GM23338 (cell line): Measurements from ENCODE around the gene MKX. TPM values are rescaled to one million over a fixed set of nuclear protein-coding genes. Genes with fewer than 3 reads are reported as not detected.

Experiments
- ATAC-seq: fragments of 200-7000 bp; cut with Tn5 transposase; 3 replicates; pipeline ENCODE4 v1.9.1; 2020
- DNase-seq: peaks from one replicate; pipeline ENCODE4 v3.0.0-alpha.2; 2015; ENCODE audit warnings: low spot score
- H2AFZ ChIP-seq: fragments of 200-600 bp; sonication (generic); 2 replicates; pipeline ENCODE4 v1.8.0; 2016; ENCODE audit warnings: antibody characterized with exemption, mild to moderate bottlenecking, moderate library complexity
- H3F3A ChIP-seq: fragments of 200-600 bp; sonication (generic); replicated peaks from 2 replicates; pipeline ENCODE4 v1.8.0; 2017; ENCODE audit warnings: antibody characterized with exemption, mixed run types, low read depth
- H3K27ac ChIP-seq: fragments of 200-600 bp; sonication (generic); 2 replicates; pipeline ENCODE4 v1.6.1; 2016; ENCODE audit warnings: low read depth
- H3K27me3 ChIP-seq: fragments of 200-600 bp; sonication (generic); 2 replicates; pipeline ENCODE4 v1.8.0; 2016; ENCODE audit warnings: mild to moderate bottlenecking, mixed run types, moderate library complexity; ENCODE audit not compliant: insufficient read depth
- H3K36me3 ChIP-seq: fragments of 200-600 bp; sonication (generic); 2 replicates; pipeline ENCODE4 v1.8.0; 2016; ENCODE audit warnings: mild to moderate bottlenecking; ENCODE audit not compliant: insufficient read depth
- H3K4me1 ChIP-seq: fragments of 200-600 bp; sonication (generic); 2 replicates; pipeline ENCODE4 v1.8.0; 2016; ENCODE audit warnings: mild to moderate bottlenecking, moderate library complexity; ENCODE audit not compliant: insufficient read depth
- H3K4me2 ChIP-seq: fragments of 200-600 bp; sonication (generic); 2 replicates; pipeline ENCODE4 v1.7.1; 2017; ENCODE audit warnings: mixed run types
- H3K4me3 ChIP-seq: fragments of 200-600 bp; sonication (generic); 2 replicates; pipeline ENCODE4 v1.6.1; 2016; ENCODE audit warnings: mixed run types
- H3K79me2 ChIP-seq: fragments of 200-600 bp; sonication (generic); replicated peaks from 2 replicates; pipeline ENCODE4 v1.8.0; 2017; ENCODE audit warnings: mild to moderate bottlenecking; ENCODE audit not compliant: insufficient read depth
- H3K9me2 ChIP-seq: fragments of 200-600 bp; sonication (generic); 2 replicates; pipeline ENCODE4 v1.8.0; 2017; ENCODE audit not compliant: insufficient read depth
- H4K20me1 ChIP-seq: fragments of 200-600 bp; sonication (generic); replicated peaks from 2 replicates; pipeline ENCODE4 v1.8.0; 2017; ENCODE audit warnings: mild to moderate bottlenecking; ENCODE audit not compliant: insufficient read depth
- H3K27ac Mint-ChIP-seq: 2 replicates; pipeline ENCODE4 v1.8.0; 2020; ENCODE audit warnings: inconsistent platforms, mild to moderate bottlenecking, moderate library complexity, mixed read lengths
- H3K27me3 Mint-ChIP-seq: 3 replicates; pipeline ENCODE4 v1.8.0; 2022; ENCODE audit warnings: low read depth, mild to moderate bottlenecking, moderate library complexity, mixed read lengths, inconsistent platforms; ENCODE audit not compliant: insufficient read depth, poor library complexity
- H3K36me3 Mint-ChIP-seq: 3 replicates; pipeline ENCODE4 v1.8.0; 2021; ENCODE audit warnings: low read depth, mild to moderate bottlenecking, inconsistent platforms, moderate library complexity, mixed read lengths
- H3K4me1 Mint-ChIP-seq: 3 replicates; pipeline ENCODE4 v1.8.0; 2020; ENCODE audit warnings: mild to moderate bottlenecking, inconsistent platforms, mixed read lengths
- H3K4me3 Mint-ChIP-seq: 3 replicates; pipeline ENCODE4 v1.8.0; 2021; ENCODE audit warnings: moderate library complexity, mild to moderate bottlenecking, inconsistent platforms, mixed read lengths
- H3K9me3 Mint-ChIP-seq: 3 replicates; pipeline ENCODE4 v1.8.0; 2020; ENCODE audit warnings: moderate library complexity, mild to moderate bottlenecking, inconsistent platforms, mixed read lengths
- CREB1 ChIP-seq: fragments of 250-450 bp; sonication (Bioruptor Pico); IDR thresholded peaks from 2 replicates; pipeline ENCODE4 v1.5.0; 2020; ENCODE audit warnings: low read depth, mild to moderate bottlenecking, moderate library complexity
- EZH2 ChIP-seq: fragments of 200-600 bp; sonication (generic); IDR thresholded peaks from one replicate; pipeline ENCODE4 v1.8.0; 2017; ENCODE audit warnings: antibody characterized with exemption, mild to moderate bottlenecking, low read depth; ENCODE audit not compliant: unreplicated experiment
- NANOG ChIP-seq: IDR thresholded peaks from 2 replicates; pipeline ENCODE4 v1.6.1; 2016; ENCODE audit warnings: antibody characterized with exemption, borderline replicate concordance
- POLR2AphosphoS5 ChIP-seq: IDR thresholded peaks from 2 replicates; pipeline ENCODE4 v1.6.1; 2016; ENCODE audit warnings: antibody characterized with exemption, low read depth
- STAT1 ChIP-seq: IDR thresholded peaks from one replicate; pipeline ENCODE4 v1.6.1; 2016; ENCODE audit warnings: antibody characterized with exemption; ENCODE audit not compliant: unreplicated experiment
- ZNF114 ChIP-seq: fragments of 250-450 bp; sonication (Bioruptor Pico); IDR thresholded peaks from 2 replicates; pipeline ENCODE4 v1.5.0; 2020; ENCODE audit warnings: mild to moderate bottlenecking, moderate library complexity
- ZNF331 ChIP-seq: fragments of 250-450 bp; sonication (Bioruptor Pico); IDR thresholded peaks from 2 replicates; pipeline ENCODE4 v1.5.0; 2020; ENCODE audit warnings: low read depth, mild to moderate bottlenecking, moderate library complexity
- polyA plus RNA-seq: library from polyadenylated mRNA; unstranded; fragments of >200 nt; fragmentation: Nextera tagmentation; extraction: Ambion mirVana; gene quantifications from 2 replicates; pipeline ENCODE4 v1.2.1, GENCODE V29; 2016
- total RNA-seq: library from RNA; depleted of rRNA; stranded (reverse); fragments of >200 nt; shearing (Covaris generic); gene quantifications from 2 replicates; pipeline ENCODE4 v1.2.3, GENCODE V29; 2014
- TF ChIP-seq, protein P1 (sequence below): fragments of 250-450 bp; sonication (Bioruptor Pico); IDR thresholded peaks from 2 replicates; pipeline ENCODE4 v1.5.0; 2020; ENCODE audit warnings: mild to moderate bottlenecking, moderate library complexity
- TF ChIP-seq, protein P2 (sequence below), 2 experiments: fragments of 200-600 bp in 1 of 2; sonication (generic) in 1 of 2; conservative IDR thresholded peaks; 2 replicates each; pipeline versions ENCODE4 v1.5.1 to v1.6.1; 2016 to 2017; ENCODE audit warnings: antibody characterized with exemption in 2 of 2, low read depth in 2 of 2, mild to moderate bottlenecking in 2 of 2, moderate library complexity in 1 of 2
- TF ChIP-seq, protein P3 (sequence below): IDR thresholded peaks from 2 replicates; pipeline ENCODE4 v1.6.1; 2016; ENCODE audit warnings: antibody characterized with exemption

The MKX gene
- total and polyA plus RNA-seq, 2 experiments from 2014 or later, result 0.66 to 0.97 TPM

DNA sequence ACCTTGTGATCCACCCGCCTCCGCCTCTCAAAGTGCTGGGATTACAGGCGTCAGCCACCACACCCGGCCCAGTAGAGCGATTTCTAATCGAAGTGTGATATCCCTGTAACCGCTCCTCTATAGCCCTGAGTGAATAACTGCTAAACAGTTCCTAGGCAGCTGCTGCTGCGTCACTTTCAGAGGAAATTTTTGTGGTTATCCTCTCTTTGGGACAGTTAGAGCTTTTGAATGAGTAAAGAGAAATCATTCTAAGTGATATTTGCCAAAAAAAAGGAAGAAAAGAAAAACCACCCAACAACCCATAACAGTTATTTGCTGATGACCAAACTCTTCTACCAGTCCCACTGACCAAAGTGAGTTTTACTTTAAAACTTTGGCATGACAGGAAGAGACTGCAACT, 59.9 kb downstream of the MKX start (continued):
- TF ChIP-seq, protein P1, sequence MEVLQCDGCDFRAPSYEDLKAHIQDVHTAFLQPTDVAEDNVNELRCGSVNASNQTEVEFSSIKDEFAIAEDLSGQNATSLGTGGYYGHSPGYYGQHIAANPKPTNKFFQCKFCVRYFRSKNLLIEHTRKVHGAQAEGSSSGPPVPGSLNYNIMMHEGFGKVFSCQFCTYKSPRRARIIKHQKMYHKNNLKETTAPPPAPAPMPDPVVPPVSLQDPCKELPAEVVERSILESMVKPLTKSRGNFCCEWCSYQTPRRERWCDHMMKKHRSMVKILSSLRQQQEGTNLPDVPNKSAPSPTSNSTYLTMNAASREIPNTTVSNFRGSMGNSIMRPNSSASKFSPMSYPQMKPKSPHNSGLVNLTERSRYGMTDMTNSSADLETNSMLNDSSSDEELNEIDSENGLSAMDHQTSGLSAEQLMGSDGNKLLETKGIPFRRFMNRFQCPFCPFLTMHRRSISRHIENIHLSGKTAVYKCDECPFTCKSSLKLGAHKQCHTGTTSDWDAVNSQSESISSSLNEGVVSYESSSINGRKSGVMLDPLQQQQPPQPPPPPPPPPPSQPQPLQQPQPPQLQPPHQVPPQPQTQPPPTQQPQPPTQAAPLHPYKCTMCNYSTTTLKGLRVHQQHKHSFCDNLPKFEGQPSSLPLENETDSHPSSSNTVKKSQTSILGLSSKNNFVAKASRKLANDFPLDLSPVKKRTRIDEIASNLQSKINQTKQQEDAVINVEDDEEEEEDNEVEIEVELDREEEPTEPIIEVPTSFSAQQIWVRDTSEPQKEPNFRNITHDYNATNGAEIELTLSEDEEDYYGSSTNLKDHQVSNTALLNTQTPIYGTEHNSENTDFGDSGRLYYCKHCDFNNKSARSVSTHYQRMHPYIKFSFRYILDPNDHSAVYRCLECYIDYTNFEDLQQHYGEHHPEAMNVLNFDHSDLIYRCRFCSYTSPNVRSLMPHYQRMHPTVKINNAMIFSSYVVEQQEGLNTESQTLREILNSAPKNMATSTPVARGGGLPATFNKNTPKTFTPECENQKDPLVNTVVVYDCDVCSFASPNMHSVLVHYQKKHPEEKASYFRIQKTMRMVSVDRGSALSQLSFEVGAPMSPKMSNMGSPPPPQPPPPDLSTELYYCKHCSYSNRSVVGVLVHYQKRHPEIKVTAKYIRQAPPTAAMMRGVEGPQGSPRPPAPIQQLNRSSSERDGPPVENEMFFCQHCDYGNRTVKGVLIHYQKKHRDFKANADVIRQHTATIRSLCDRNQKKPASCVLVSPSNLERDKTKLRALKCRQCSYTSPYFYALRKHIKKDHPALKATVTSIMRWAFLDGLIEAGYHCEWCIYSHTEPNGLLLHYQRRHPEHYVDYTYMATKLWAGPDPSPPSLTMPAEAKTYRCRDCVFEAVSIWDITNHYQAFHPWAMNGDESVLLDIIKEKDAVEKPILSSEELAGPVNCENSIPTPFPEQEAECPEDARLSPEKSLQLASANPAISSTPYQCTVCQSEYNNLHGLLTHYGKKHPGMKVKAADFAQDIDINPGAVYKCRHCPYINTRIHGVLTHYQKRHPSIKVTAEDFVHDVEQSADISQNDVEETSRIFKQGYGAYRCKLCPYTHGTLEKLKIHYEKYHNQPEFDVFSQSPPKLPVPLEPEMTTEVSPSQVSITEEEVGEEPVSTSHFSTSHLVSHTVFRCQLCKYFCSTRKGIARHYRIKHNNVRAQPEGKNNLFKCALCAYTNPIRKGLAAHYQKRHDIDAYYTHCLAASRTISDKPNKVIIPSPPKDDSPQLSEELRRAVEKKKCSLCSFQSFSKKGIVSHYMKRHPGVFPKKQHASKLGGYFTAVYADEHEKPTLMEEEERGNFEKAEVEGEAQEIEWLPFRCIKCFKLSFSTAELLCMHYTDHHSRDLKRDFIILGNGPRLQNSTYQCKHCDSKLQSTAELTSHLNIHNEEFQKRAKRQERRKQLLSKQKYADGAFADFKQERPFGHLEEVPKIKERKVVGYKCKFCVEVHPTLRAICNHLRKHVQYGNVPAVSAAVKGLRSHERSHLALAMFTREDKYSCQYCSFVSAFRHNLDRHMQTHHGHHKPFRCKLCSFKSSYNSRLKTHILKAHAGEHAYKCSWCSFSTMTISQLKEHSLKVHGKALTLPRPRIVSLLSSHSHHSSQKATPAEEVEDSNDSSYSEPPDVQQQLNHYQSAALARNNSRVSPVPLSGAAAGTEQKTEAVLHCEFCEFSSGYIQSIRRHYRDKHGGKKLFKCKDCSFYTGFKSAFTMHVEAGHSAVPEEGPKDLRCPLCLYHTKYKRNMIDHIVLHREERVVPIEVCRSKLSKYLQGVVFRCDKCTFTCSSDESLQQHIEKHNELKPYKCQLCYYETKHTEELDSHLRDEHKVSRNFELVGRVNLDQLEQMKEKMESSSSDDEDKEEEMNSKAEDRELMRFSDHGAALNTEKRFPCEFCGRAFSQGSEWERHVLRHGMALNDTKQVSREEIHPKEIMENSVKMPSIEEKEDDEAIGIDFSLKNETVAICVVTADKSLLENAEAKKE (CRISPR knock-in tag), result no peak
- TF ChIP-seq EZH2 (no peak), ZNF331 (CRISPR knock-in tag) (no peak), POLR2AphosphoS5 (no peak), ZNF114 (CRISPR knock-in tag) (no peak)

DNA sequence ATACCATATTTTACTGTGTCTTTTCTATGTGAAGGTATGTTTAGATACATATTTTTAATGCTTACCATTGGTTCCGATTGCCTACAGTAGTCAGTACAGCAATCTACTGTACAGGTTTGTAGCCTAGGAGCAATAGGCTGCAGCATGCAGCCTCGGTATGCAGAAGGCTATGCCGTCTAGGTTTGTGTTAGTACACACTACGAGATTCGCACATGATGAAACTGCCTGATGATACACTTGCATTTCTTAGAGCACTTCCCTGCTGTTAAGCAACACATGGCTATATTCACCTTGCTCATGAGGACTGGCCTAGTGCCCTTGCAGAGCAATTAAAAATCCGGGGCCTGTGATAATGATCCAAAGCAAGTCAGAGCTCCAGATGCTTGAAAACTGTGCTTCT, 62.4 kb downstream of the MKX start:
- H3K36me3 Mint-ChIP-seq, result no peaks in the 10 kb centered on the region
- peaks cover 2% of the 10 kb centered on the region for H3K27me3 Mint-ChIP-seq
- H3K4me2 ChIP-seq, result no peak overlapping the region
- no peak for DNase-seq
- H3K9me2 ChIP-seq, result no peaks in the 10 kb centered on the region
- H3K36me3 ChIP-seq, result no peaks in the 10 kb centered on the region
- no peaks in the 10 kb centered on the region for H3K79me2 ChIP-seq
- no peak overlapping the region for H3K27ac Mint-ChIP-seq
- H3K27me3 ChIP-seq, result no peaks in the 10 kb centered on the region
- H3K4me3 Mint-ChIP-seq, result no peak overlapping the region
- no peak overlapping the region for H3K27ac ChIP-seq
- H2AFZ ChIP-seq, result no peak overlapping the region
- peaks cover 12% of the 10 kb centered on the region for H3K4me1 Mint-ChIP-seq
- H3K4me3 ChIP-seq, result no peak overlapping the region
- no peak for ATAC-seq
- no peaks in the 10 kb centered on the region for H4K20me1 ChIP-seq
- no peaks in the 10 kb centered on the region for H3K9me3 Mint-ChIP-seq
- peaks cover 4% of the 10 kb centered on the region; the same call in 1 of the 2 replicates for H3K4me1 ChIP-seq
- no peaks in the 10 kb centered on the region for H3F3A ChIP-seq
- TF ChIP-seq EZH2 (no peak), STAT1 (no peak), CREB1 (CRISPR knock-in tag) (no peak), NANOG (no peak), POLR2AphosphoS5 (no peak)
- TF ChIP-seq, protein P2, sequence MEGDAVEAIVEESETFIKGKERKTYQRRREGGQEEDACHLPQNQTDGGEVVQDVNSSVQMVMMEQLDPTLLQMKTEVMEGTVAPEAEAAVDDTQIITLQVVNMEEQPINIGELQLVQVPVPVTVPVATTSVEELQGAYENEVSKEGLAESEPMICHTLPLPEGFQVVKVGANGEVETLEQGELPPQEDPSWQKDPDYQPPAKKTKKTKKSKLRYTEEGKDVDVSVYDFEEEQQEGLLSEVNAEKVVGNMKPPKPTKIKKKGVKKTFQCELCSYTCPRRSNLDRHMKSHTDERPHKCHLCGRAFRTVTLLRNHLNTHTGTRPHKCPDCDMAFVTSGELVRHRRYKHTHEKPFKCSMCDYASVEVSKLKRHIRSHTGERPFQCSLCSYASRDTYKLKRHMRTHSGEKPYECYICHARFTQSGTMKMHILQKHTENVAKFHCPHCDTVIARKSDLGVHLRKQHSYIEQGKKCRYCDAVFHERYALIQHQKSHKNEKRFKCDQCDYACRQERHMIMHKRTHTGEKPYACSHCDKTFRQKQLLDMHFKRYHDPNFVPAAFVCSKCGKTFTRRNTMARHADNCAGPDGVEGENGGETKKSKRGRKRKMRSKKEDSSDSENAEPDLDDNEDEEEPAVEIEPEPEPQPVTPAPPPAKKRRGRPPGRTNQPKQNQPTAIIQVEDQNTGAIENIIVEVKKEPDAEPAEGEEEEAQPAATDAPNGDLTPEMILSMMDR (conservative IDR thresholded peaks at IDR 0.05; ENCODE audit: low read depth in 2 of 2), result no peak
- TF ChIP-seq, protein P3, sequence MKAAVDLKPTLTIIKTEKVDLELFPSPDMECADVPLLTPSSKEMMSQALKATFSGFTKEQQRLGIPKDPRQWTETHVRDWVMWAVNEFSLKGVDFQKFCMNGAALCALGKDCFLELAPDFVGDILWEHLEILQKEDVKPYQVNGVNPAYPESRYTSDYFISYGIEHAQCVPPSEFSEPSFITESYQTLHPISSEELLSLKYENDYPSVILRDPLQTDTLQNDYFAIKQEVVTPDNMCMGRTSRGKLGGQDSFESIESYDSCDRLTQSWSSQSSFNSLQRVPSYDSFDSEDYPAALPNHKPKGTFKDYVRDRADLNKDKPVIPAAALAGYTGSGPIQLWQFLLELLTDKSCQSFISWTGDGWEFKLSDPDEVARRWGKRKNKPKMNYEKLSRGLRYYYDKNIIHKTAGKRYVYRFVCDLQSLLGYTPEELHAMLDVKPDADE, result no peak
